ENCODE data around the gene TEX51.

TEX51 gene

GRCh38 chr2:126950504-126950903 is 51.8 kb downstream of the TEX51 start:
- H3K27me3 Mint-ChIP-seq = no peaks in the 10 kb centered on the region
- H3K36me3 Mint-ChIP-seq (ENCODE audit: low read depth) = no peaks in the 10 kb centered on the region
- H3K4me3 Mint-ChIP-seq = no peak overlapping the region

More at GRCh38 chr2:126950504-126950903, 51.8 kb downstream of the TEX51 start:
- H3K4me1 Mint-ChIP-seq (ENCODE audit: low read depth) = no peaks in the 10 kb centered on the region
- no peak overlapping the region for H3K27ac Mint-ChIP-seq
- intact Hi-C loops (cut with micrococcal nuclease) = no loop called here
- H3K9me3 Mint-ChIP-seq = peaks cover 8% of the 10 kb centered on the region
